ENCODE data around the gene ASPDH. TPM values are rescaled to one million over a fixed set of nuclear protein-coding genes. Genes with fewer than 3 reads are reported as not detected.

Gene ASPDH
- total and polyA plus RNA-seq, 2 of the 13 experiments (the other 11 are each of a cell fraction or from before 2014, with no cell fraction given) = 2.2 to 3.3 TPM

- TF ChIP-seq, protein P1, sequence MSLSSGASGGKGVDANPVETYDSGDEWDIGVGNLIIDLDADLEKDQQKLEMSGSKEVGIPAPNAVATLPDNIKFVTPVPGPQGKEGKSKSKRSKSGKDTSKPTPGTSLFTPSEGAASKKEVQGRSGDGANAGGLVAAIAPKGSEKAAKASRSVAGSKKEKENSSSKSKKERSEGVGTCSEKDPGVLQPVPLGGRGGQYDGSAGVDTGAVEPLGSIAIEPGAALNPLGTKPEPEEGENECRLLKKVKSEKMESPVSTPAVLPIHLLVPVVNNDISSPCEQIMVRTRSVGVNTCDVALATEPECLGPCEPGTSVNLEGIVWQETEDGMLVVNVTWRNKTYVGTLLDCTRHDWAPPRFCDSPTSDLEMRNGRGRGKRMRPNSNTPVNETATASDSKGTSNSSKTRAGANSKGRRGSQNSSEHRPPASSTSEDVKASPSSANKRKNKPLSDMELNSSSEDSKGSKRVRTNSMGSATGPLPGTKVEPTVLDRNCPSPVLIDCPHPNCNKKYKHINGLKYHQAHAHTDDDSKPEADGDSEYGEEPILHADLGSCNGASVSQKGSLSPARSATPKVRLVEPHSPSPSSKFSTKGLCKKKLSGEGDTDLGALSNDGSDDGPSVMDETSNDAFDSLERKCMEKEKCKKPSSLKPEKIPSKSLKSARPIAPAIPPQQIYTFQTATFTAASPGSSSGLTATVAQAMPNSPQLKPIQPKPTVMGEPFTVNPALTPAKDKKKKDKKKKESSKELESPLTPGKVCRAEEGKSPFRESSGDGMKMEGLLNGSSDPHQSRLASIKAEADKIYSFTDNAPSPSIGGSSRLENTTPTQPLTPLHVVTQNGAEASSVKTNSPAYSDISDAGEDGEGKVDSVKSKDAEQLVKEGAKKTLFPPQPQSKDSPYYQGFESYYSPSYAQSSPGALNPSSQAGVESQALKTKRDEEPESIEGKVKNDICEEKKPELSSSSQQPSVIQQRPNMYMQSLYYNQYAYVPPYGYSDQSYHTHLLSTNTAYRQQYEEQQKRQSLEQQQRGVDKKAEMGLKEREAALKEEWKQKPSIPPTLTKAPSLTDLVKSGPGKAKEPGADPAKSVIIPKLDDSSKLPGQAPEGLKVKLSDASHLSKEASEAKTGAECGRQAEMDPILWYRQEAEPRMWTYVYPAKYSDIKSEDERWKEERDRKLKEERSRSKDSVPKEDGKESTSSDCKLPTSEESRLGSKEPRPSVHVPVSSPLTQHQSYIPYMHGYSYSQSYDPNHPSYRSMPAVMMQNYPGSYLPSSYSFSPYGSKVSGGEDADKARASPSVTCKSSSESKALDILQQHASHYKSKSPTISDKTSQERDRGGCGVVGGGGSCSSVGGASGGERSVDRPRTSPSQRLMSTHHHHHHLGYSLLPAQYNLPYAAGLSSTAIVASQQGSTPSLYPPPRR (CRISPR knock-in tag; IDR thresholded peaks at IDR 0.05; ENCODE audit: borderline replicate concordance) = no peak
- TF ChIP-seq SCMH1 (CRISPR knock-in tag; IDR thresholded peaks at IDR 0.05; ENCODE audit: borderline replicate concordance) = no peak
Measured at GRCh38 chr19:50501186-50501567, 12.5 kb downstream of the ASPDH start (continued).

- no TSS peak for BruUV-seq (replicated peaks)
- ChIA-PET POLR2A (no interaction called here), CTCF (ENCODE audit: low intra/inter-chr PET ratio, low total read pairs) (no interaction called here)
- Histone ChIP-seq H3K27ac (ENCODE audit: extremely low read length, insufficient read depth, low read length) (no peak overlapping the region), H2AFZ (ENCODE audit: low read length) (no peak overlapping the region), H3K4me1 (ENCODE audit: insufficient read depth, low read length) (peaks cover 11% of the 10 kb centered on the region), H3K9me3 (ENCODE audit: low read length) (no peaks in the 10 kb centered on the region), H4K20me1 (ENCODE audit: insufficient read depth, low read length) (no peaks in the 10 kb centered on the region), H3K4me2 (ENCODE audit: low read depth, low read length) (no peak overlapping the region), H3K36me3 (replicated peaks in 1 of 2; ENCODE audit: control insufficient read depth in 1 of 2, insufficient read depth in 2 of 2, low read length in 2 of 2) (no peaks in the 10 kb centered on the region), H3K4me3 (replicated peaks in 1 of 3; ENCODE audit: insufficient read depth in 1 of 3, low read depth in 2 of 3, low read length in 3 of 3) (no peak overlapping the region), H3K27me3 (ENCODE audit: control insufficient read depth in 1 of 2, insufficient read depth in 2 of 2, low read length in 2 of 2) (peaks cover 1 to 7% of the 10 kb centered on the region in 2 experiments; a peak in 3 of 5 replicates), H3K9ac (ENCODE audit: insufficient read depth, low read depth, low read length) (no peak overlapping the region), H3K79me2 (ENCODE audit: insufficient read depth, low read length) (no peaks in the 10 kb centered on the region)
- WGBS (ENCODE audit: low lambda C conversion rate) = 12% methylated on average over 5 of the region's 10 CpGs
- in situ Hi-C loops (cut with HindIII; ENCODE audit: extremely low pct_ligation_motif_present, low pct_unique_long_range_greater_than_20kb) = no loop called here
- intact Hi-C loops (cut with micrococcal nuclease; ENCODE audit: unreplicated experiment) = no loop called here
- FAIRE-seq (no peak), ATAC-seq (peak; percentile 14), DNase-seq (ENCODE audit: low spot score) (no peak)
- TF ChIP-seq ZFP36L2 (CRISPR knock-in tag; IDR thresholded peaks at IDR 0.05) = no peak
- TF ChIP-seq ZNF224 (CRISPR knock-in tag; IDR thresholded peaks at IDR 0.05) = no peak
- TF ChIP-seq, protein P2, sequence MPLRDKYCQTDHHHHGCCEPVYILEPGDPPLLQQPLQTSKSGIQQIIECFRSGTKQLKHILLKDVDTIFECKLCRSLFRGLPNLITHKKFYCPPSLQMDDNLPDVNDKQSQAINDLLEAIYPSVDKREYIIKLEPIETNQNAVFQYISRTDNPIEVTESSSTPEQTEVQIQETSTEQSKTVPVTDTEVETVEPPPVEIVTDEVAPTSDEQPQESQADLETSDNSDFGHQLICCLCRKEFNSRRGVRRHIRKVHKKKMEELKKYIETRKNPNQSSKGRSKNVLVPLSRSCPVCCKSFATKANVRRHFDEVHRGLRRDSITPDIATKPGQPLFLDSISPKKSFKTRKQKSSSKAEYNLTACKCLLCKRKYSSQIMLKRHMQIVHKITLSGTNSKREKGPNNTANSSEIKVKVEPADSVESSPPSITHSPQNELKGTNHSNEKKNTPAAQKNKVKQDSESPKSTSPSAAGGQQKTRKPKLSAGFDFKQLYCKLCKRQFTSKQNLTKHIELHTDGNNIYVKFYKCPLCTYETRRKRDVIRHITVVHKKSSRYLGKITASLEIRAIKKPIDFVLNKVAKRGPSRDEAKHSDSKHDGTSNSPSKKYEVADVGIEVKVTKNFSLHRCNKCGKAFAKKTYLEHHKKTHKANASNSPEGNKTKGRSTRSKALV (CRISPR knock-in tag; IDR thresholded peaks at IDR 0.05) = no peak
- TF ChIP-seq, protein P3, sequence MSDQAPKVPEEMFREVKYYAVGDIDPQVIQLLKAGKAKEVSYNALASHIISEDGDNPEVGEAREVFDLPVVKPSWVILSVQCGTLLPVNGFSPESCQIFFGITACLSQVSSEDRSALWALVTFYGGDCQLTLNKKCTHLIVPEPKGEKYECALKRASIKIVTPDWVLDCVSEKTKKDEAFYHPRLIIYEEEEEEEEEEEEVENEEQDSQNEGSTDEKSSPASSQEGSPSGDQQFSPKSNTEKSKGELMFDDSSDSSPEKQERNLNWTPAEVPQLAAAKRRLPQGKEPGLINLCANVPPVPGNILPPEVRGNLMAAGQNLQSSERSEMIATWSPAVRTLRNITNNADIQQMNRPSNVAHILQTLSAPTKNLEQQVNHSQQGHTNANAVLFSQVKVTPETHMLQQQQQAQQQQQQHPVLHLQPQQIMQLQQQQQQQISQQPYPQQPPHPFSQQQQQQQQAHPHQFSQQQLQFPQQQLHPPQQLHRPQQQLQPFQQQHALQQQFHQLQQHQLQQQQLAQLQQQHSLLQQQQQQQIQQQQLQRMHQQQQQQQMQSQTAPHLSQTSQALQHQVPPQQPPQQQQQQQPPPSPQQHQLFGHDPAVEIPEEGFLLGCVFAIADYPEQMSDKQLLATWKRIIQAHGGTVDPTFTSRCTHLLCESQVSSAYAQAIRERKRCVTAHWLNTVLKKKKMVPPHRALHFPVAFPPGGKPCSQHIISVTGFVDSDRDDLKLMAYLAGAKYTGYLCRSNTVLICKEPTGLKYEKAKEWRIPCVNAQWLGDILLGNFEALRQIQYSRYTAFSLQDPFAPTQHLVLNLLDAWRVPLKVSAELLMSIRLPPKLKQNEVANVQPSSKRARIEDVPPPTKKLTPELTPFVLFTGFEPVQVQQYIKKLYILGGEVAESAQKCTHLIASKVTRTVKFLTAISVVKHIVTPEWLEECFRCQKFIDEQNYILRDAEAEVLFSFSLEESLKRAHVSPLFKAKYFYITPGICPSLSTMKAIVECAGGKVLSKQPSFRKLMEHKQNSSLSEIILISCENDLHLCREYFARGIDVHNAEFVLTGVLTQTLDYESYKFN (CRISPR knock-in tag; conservative IDR thresholded peaks at IDR 0.05) = no peak
- TF ChIP-seq PHF21A (CRISPR knock-in tag; IDR thresholded peaks at IDR 0.05) = no peak
- TF ChIP-seq, protein P4, sequence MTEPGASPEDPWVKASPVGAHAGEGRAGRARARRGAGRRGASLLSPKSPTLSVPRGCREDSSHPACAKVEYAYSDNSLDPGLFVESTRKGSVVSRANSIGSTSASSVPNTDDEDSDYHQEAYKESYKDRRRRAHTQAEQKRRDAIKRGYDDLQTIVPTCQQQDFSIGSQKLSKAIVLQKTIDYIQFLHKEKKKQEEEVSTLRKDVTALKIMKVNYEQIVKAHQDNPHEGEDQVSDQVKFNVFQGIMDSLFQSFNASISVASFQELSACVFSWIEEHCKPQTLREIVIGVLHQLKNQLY (CRISPR knock-in tag; IDR thresholded peaks at IDR 0.05) = no peak
- TF ChIP-seq TFDP2 (CRISPR knock-in tag; IDR thresholded peaks at IDR 0.05) = no peak
- TF ChIP-seq ZKSCAN5 (CRISPR knock-in tag; IDR thresholded peaks at IDR 0.05) = no peak
- no peak for TF ChIP-seq NCOA2 (CRISPR knock-in tag; IDR thresholded peaks at IDR 0.05)
Measured at GRCh38 chr19:50500753-50501151, 13.0 kb downstream of the ASPDH start.
